OCI-LY3 (cell line): ENCODE data around the gene GRAP2.

Experiments used
- EZH2phosphoT487 ChIP-seq: fragments of 200-600 bp; shearing (Covaris generic); IDR thresholded peaks from 2 replicates; pipeline ENCODE4 v1.6.1; 2018; ENCODE audit warnings: antibody characterized with exemption, mixed run types, low read depth
- TF ChIP-seq, protein P1 (sequence below): fragments of 200-600, 300-600 bp; sonication (generic); IDR thresholded peaks from 2 replicates; pipeline ENCODE4 v1.5.1; 2014; ENCODE audit warnings: antibody characterized with exemption, low read length, low read depth

GRCh38 chr22:39931251-39931650 lies 30.4 kb downstream of the GRAP2 start:
- TF ChIP-seq, protein P1, sequence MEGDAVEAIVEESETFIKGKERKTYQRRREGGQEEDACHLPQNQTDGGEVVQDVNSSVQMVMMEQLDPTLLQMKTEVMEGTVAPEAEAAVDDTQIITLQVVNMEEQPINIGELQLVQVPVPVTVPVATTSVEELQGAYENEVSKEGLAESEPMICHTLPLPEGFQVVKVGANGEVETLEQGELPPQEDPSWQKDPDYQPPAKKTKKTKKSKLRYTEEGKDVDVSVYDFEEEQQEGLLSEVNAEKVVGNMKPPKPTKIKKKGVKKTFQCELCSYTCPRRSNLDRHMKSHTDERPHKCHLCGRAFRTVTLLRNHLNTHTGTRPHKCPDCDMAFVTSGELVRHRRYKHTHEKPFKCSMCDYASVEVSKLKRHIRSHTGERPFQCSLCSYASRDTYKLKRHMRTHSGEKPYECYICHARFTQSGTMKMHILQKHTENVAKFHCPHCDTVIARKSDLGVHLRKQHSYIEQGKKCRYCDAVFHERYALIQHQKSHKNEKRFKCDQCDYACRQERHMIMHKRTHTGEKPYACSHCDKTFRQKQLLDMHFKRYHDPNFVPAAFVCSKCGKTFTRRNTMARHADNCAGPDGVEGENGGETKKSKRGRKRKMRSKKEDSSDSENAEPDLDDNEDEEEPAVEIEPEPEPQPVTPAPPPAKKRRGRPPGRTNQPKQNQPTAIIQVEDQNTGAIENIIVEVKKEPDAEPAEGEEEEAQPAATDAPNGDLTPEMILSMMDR, result no peak
- TF ChIP-seq EZH2phosphoT487, result no peak
